ENCODE results near the gene SCMH1.
"Not testable (repeated sequence)": the region's sequence is repeated elsewhere in the genome, so short reads cannot be mapped to it uniquely, and the experiment has no call there.

DNA sequence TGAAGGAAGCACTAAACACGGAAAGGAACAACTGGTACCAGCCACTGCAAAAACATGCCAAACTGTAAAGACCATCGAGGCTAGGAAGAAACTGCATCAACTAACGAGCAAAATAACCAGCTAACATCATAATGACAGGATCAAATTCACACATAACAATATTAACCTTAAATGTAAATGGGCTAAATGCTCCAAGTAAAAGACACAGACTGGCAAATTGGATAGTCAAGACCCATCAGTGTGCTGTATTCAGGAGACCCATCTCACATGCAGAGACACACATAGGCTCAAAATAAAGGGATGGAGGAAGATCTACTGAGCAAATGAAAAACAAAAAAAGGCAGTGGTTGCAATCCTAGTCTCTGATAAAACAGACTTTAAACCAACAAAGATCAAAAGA is 63.9 kb downstream of the SCMH1 start:
- not testable (repeated sequence) for TF ChIP-seq BHLHE40 (IDR thresholded peaks at IDR 0.05; ENCODE audit: low read depth, low read length); POLR2A (IDR thresholded peaks at IDR 0.05; ENCODE audit: low read depth, low read length); CEBPB (IDR thresholded peaks at IDR 0.05; ENCODE audit: low read depth, low read length); NFE2L2 (IDR thresholded peaks at IDR 0.05; ENCODE audit: low read depth, low read length); MAFK (IDR thresholded peaks at IDR 0.05; ENCODE audit: low read depth, low read length); SMC3 (IDR thresholded peaks at IDR 0.05; ENCODE audit: low read depth, low read length); RFX5 (IDR thresholded peaks at IDR 0.05; ENCODE audit: low read depth, low read length); RCOR1 (IDR thresholded peaks at IDR 0.05; ENCODE audit: insufficient replicate concordance, low read length); RAD21 (IDR thresholded peaks at IDR 0.05; ENCODE audit: low read length)
- TF ChIP-seq, protein P1, sequence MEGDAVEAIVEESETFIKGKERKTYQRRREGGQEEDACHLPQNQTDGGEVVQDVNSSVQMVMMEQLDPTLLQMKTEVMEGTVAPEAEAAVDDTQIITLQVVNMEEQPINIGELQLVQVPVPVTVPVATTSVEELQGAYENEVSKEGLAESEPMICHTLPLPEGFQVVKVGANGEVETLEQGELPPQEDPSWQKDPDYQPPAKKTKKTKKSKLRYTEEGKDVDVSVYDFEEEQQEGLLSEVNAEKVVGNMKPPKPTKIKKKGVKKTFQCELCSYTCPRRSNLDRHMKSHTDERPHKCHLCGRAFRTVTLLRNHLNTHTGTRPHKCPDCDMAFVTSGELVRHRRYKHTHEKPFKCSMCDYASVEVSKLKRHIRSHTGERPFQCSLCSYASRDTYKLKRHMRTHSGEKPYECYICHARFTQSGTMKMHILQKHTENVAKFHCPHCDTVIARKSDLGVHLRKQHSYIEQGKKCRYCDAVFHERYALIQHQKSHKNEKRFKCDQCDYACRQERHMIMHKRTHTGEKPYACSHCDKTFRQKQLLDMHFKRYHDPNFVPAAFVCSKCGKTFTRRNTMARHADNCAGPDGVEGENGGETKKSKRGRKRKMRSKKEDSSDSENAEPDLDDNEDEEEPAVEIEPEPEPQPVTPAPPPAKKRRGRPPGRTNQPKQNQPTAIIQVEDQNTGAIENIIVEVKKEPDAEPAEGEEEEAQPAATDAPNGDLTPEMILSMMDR (conservative IDR thresholded peaks at IDR 0.05; ENCODE audit: low read depth, low read length), result not testable (repeated sequence)

Data from IMR-90 (cell line).